CD4-positive, alpha-beta T cell (primary cell): Measurements from ENCODE around the gene NDUFS7. TPM values are rescaled to one million over a fixed set of nuclear protein-coding genes. Genes with fewer than 3 reads are reported as not detected.

Source experiments
- ATAC-seq: fragments of 200-7000 bp; cut with Tn5 transposase; one replicate; pipeline ENCODE4 v1.10.0; 2022; ENCODE audit warnings: mild to moderate bottlenecking; ENCODE audit not compliant: poor library complexity
- CTCF ChIA-PET: fragments of 350-600 bp; sonication (Branson Sonifier 250); formaldehyde crosslinking; loops from one replicate; lab custom pipeline; 2021; ENCODE audit warnings: antibody characterized with exemption, inconsistent platforms; lab: Charles Lee
- POLR2A ChIA-PET: fragments of 350-600 bp; sonication (Branson Sonifier 250); formaldehyde crosslinking; loops from one replicate; lab custom pipeline; 2021; ENCODE audit warnings: antibody characterized with exemption, inconsistent platforms; lab: Charles Lee
- DNase-seq, 14 experiments: peaks; one replicate each; pipeline ENCODE4 v3.0.0-alpha.2; 2013 to 2020; ENCODE audit warnings: mixed read lengths in 2 of 14
- H3K27ac ChIP-seq, 2 donors: one replicate each; pipeline versions ENCODE4 v1.5.1 to v1.7.0; 2013; ENCODE audit warnings: low read length in 2 of 2, low read depth in 1 of 2, mild to moderate bottlenecking in 1 of 2
- H3K27me3 ChIP-seq, 2 experiments: 1 replicate in 1 of 2; 2 replicates in 1 of 2; pipeline versions ENCODE4 v1.6.1 to v1.7.0; 2013; ENCODE audit warnings: low read length in 2 of 2, control low read depth in 1 of 2, mild to moderate bottlenecking in 1 of 2, moderate library complexity in 1 of 2; ENCODE audit not compliant: insufficient read depth in 2 of 2, control insufficient read depth in 1 of 2
- H3K36me3 ChIP-seq: one replicate; pipeline ENCODE4 v1.6.1; 2013; ENCODE audit warnings: low read length, control low read depth; ENCODE audit not compliant: insufficient read depth
- H3K4me1 ChIP-seq: one replicate; pipeline ENCODE4 v1.6.1; 2013; ENCODE audit warnings: low read length, control low read depth; ENCODE audit not compliant: insufficient read depth
- H3K4me3 ChIP-seq: one replicate; pipeline ENCODE4 v1.5.1; 2013; ENCODE audit warnings: mild to moderate bottlenecking, low read length, moderate library complexity
- H3K9me3 ChIP-seq, 2 experiments: 1 replicate in 1 of 2; 2 replicates in 1 of 2; pipeline versions ENCODE4 v1.6.1 to v1.7.0; 2013; ENCODE audit warnings: low read length in 2 of 2, mild to moderate bottlenecking in 2 of 2, control low read depth in 1 of 2, moderate library complexity in 1 of 2; ENCODE audit not compliant: control insufficient read depth in 1 of 2, insufficient read depth in 1 of 2
- H3K27ac Mint-ChIP-seq: one replicate; pipeline ENCODE4 v1.8.0; 2020; ENCODE audit warnings: mixed read lengths
- H3K27me3 Mint-ChIP-seq: one replicate; pipeline ENCODE4 v1.8.0; 2021; ENCODE audit warnings: mixed read lengths
- H3K36me3 Mint-ChIP-seq: one replicate; pipeline ENCODE4 v1.8.0; 2021; ENCODE audit warnings: low read depth, mixed read lengths
- H3K4me1 Mint-ChIP-seq: one replicate; pipeline ENCODE4 v1.8.0; 2021; ENCODE audit warnings: low read depth, mixed read lengths
- H3K4me3 Mint-ChIP-seq: one replicate; pipeline ENCODE4 v1.8.0; 2020; ENCODE audit warnings: mild to moderate bottlenecking, mixed read lengths
- H3K9me3 Mint-ChIP-seq: one replicate; pipeline ENCODE4 v1.8.0; 2020; ENCODE audit warnings: mixed read lengths
- CTCF ChIP-seq: fragments of 200-600 bp; IDR thresholded peaks from one replicate; pipeline ENCODE4 v1.8.0; 2022; ENCODE audit warnings: antibody characterized with exemption, mild to moderate bottlenecking
- intact Hi-C, 2 experiments: fragments of 100-400 bp; cut with DNase I in 1 of 2; cut with micrococcal nuclease in 1 of 2; formaldehyde crosslinking; loops; one replicate each; pipeline versions ENCODE4 v1.15.1 to v1.9.0; 2023 to 2025; cut with DNase I, micrococcal nuclease
- total RNA-seq, 174 experiments: library from RNA in 2 of 174; stranded (reverse) in 2 of 174; gene quantifications; one replicate each; pipeline ENCODE4 v1.2.3 and lab custom pipeline; 2021 to 2026

The NDUFS7 gene
- total RNA-seq, 2 experiments from 2014 or later = 40.0 to 42.6 TPM

- H3K4me3 ChIP-seq = no peak overlapping the region
- no peaks in the 10 kb centered on the region for H3K4me1 ChIP-seq
- intact Hi-C loops = no loop called here
- H3K27ac ChIP-seq = no peak overlapping the region
- no peak overlapping the region for H3K4me3 Mint-ChIP-seq
- H3K27ac Mint-ChIP-seq = no peak overlapping the region
- H3K9me3 Mint-ChIP-seq = no peaks in the 10 kb centered on the region
- H3K27me3 ChIP-seq = peaks cover 0 to 3% of the 10 kb centered on the region in 2 experiments
- H3K27me3 Mint-ChIP-seq = peaks cover 2% of the 10 kb centered on the region
- H3K36me3 Mint-ChIP-seq = no peaks in the 10 kb centered on the region
- POLR2A ChIA-PET = no interaction called here
- DNase-seq (no peak), ATAC-seq (no peak)
- no peaks in the 10 kb centered on the region for H3K9me3 ChIP-seq
- H3K4me1 Mint-ChIP-seq = peaks cover 6% of the 10 kb centered on the region
- H3K36me3 ChIP-seq = no peaks in the 10 kb centered on the region
- CTCF ChIA-PET = no interaction called here
- no peak for TF ChIP-seq CTCF
Observed at GRCh38 chr19:1343041-1343440, 40.7 kb upstream of the NDUFS7 start.

GRCh38 chr19:1349211-1349610 lies 34.5 kb upstream of the NDUFS7 start:
- Mint-ChIP-seq H3K9me3 (no peaks in the 10 kb centered on the region), H3K4me1 (peaks cover 6% of the 10 kb centered on the region), H3K27ac (no peak overlapping the region), H3K4me3 (no peak overlapping the region), H3K36me3 (no peaks in the 10 kb centered on the region), H3K27me3 (no peaks in the 10 kb centered on the region)
- H3K4me3 ChIP-seq = no peak overlapping the region
- no peaks in the 10 kb centered on the region for H3K27me3 ChIP-seq
- peaks cover 6% of the 10 kb centered on the region for H3K4me1 ChIP-seq
- intact Hi-C loops = no loop called here
- CTCF ChIA-PET = no interaction called here
- no peaks in the 10 kb centered on the region for H3K9me3 ChIP-seq
- DNase-seq = no peak
- TF ChIP-seq CTCF = no peak
- ATAC-seq = no peak
- no peaks in the 10 kb centered on the region for H3K36me3 ChIP-seq
- POLR2A ChIA-PET = no interaction called here
- no peak overlapping the region for H3K27ac ChIP-seq

- ATAC-seq (no peak), DNase-seq (no peak)
- H3K27me3 Mint-ChIP-seq = no peaks in the 10 kb centered on the region
- TF ChIP-seq CTCF = no peak
- H3K4me1 Mint-ChIP-seq = peaks cover 7% of the 10 kb centered on the region
- no peak overlapping the region for H3K27ac Mint-ChIP-seq
- ChIA-PET POLR2A (interaction anchor here (0.6 kb wide), 1 partner anchor 27 kb away, joined by 3 read pairs; no protein-coding TSS in a partner anchor), CTCF (no interaction called here)
- Histone ChIP-seq H3K9me3 (no peaks in the 10 kb centered on the region), H3K4me3 (no peak overlapping the region), H3K27me3 (no peaks in the 10 kb centered on the region), H3K27ac (no peak overlapping the region), H3K4me1 (peaks cover 18% of the 10 kb centered on the region), H3K36me3 (no peaks in the 10 kb centered on the region)
- no peaks in the 10 kb centered on the region for H3K9me3 Mint-ChIP-seq
- no peak overlapping the region for H3K4me3 Mint-ChIP-seq
- no peaks in the 10 kb centered on the region for H3K36me3 Mint-ChIP-seq
- intact Hi-C loops = loop anchor here in 1 of 2 experiments (5.0 kb wide), 1 partner anchor 74 kb away; the partner anchor contains the start of gene FAM174C
Observed at GRCh38 chr19:1350867-1351266, 32.8 kb upstream of the NDUFS7 start.
